H1 (cell line): ENCODE measurements around the gene DKK2. TPM values are rescaled to one million over a fixed set of nuclear protein-coding genes. Genes with fewer than 3 reads are reported as not detected.

Source experiments
- CHD2 ChIP-seq: IDR thresholded peaks from 2 replicates; pipeline ENCODE4 v1.6.1; 2012; ENCODE audit warnings: low read length, improper control_type of control experiment
- RNF2 ChIP-seq: fragments of 200-900, 300-1000 bp; sonication (generic); IDR thresholded peaks from 2 replicates; pipeline ENCODE4 v1.7.1; 2016; ENCODE audit warnings: borderline replicate concordance, low read depth, mild to moderate bottlenecking, antibody characterized with exemption, low read length; ENCODE audit not compliant: poor library complexity, severe bottlenecking; ENCODE audit errors: missing control alignments
- SP4 ChIP-seq: IDR thresholded peaks from 2 replicates; pipeline ENCODE4 v1.6.1; 2012; ENCODE audit warnings: low read length, inconsistent platforms
- polyA plus RNA-seq, 7 experiments: library from polyadenylated mRNA; depleted of rRNA in 3 of 7; stranded (reverse) in 5 of 7; unstranded in 2 of 7; fragments of >200 nt in 5 of 7; fragments of 200-250 nt in 2 of 7; gene quantifications; 1 replicate in 5 of 7; 2 replicates in 1 of 7; 4 replicates in 1 of 7; pipeline versions ENCODE4 v1.2.1 to v1.2.3, GENCODE V29; 2011 to 2013; ENCODE audit warnings: missing spikeins in 2 of 7, mixed read lengths in 2 of 7
- total RNA-seq: library from RNA; stranded (reverse); fragmentation: NEBNext Ultra II Directional; extraction: Animal tissue kit (Norgen Biotek cat#: 25700); gene quantifications from 2 replicates; pipeline ENCODE4 v1.2.1, GENCODE V29; 2021
- TF ChIP-seq, protein P1 (sequence below): IDR thresholded peaks from 2 replicates; pipeline ENCODE4 v1.6.1; 2012; ENCODE audit warnings: inconsistent platforms

DKK2 gene
- total and polyA plus RNA-seq, 2 of the 8 experiments (the other 6 are each of a cell fraction or from before 2014, with no cell fraction given): 0.09 to 0.13 TPM

DNA sequence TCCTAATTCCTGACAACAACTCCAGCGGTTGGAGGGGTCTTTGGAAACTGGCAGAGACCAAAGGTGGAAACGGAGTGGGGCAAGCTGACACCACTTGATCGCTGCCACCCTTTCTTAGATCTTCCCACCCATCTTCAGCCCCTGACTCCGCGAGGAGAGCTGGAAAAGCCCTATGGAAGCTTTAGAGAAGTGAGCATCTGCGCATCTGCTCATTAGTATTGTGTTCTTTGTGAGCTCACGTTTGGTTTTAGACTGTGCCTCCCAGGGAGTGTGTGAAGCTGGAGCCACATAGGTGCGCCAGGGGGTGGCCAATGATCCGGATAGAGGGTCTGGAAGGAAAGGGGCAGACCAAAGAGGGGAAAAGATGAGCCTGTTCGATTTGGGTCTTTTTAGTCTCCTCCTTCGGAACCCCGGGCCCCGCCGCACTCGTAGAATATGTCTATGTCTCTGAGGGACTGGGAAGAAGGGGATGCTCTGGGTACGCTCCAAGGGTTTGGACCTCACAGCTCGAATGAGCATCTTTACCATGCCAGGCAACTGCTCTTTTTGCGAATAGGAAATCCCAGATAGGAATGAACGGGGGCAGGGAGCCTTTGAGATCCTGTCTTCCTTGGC, 578 bp upstream of the DKK2 start (continued):
- TF ChIP-seq RNF2 (peak; percentile 5), SP4 (no peak), CHD2 (no peak)
- TF ChIP-seq, protein P1, sequence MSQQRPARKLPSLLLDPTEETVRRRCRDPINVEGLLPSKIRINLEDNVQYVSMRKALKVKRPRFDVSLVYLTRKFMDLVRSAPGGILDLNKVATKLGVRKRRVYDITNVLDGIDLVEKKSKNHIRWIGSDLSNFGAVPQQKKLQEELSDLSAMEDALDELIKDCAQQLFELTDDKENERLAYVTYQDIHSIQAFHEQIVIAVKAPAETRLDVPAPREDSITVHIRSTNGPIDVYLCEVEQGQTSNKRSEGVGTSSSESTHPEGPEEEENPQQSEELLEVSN: no peak
